ENCODE results near the gene FAM174C.

- TF ChIP-seq CTCF (IDR thresholded peaks at IDR 0.05; ENCODE audit: low read length) (no peak), EZH2 (IDR thresholded peaks at IDR 0.05; ENCODE audit: borderline replicate concordance, low read length) (no peak)
Observed at GRCh38 chr19:1257475-1258162, 17.7 kb upstream of the FAM174C start.

Data from OCI-LY1 (cell line).